HG02870 (cell line): ENCODE results near the gene ABCA12.

ENCODE experiments used
- ATAC-seq: cut with Tn5 transposase; IDR thresholded peaks from one replicate; pipeline ENCODE4 v1.9.1; 2021; ENCODE audit warnings: mild to moderate bottlenecking, moderate library complexity; ENCODE audit not compliant: unreplicated experiment

The ABCA12 gene

GRCh38 chr2:215052404-215052803, 86.0 kb downstream of the ABCA12 start:
- no peak for ATAC-seq

- no peak for ATAC-seq
These were observed 89.1 kb downstream of the ABCA12 start for GRCh38 chr2:215049341-215049740.

- no peak for ATAC-seq
These were observed 100.0 kb downstream of the ABCA12 start for GRCh38 chr2:215038421-215038820.

- ATAC-seq = no peak
These were observed 102.1 kb downstream of the ABCA12 start for GRCh38 chr2:215036314-215036713.

- ATAC-seq = no peak
These were observed 104.3 kb downstream of the ABCA12 start for GRCh38 chr2:215034154-215034553.

GRCh38 chr2:215032153-215032552, 106.3 kb downstream of the ABCA12 start:
- ATAC-seq = peak; percentile 62

GRCh38 chr2:215031321-215031720, 107.1 kb downstream of the ABCA12 start:
- no peak for ATAC-seq

- ATAC-seq = no peak
These were observed 108.5 kb downstream of the ABCA12 start for GRCh38 chr2:215029936-215030335.

- ATAC-seq = no peak
These were observed 110.2 kb downstream of the ABCA12 start for GRCh38 chr2:215028231-215028630.

GRCh38 chr2:215027779-215028178, 110.6 kb downstream of the ABCA12 start:
- ATAC-seq = no peak

- ATAC-seq = no peak
These were observed 115.5 kb downstream of the ABCA12 start for GRCh38 chr2:215022910-215023309.

- no peak for ATAC-seq
These were observed 116.0 kb downstream of the ABCA12 start for GRCh38 chr2:215022418-215022817.

GRCh38 chr2:215020283-215020682, 118.1 kb downstream of the ABCA12 start:
- peak; percentile 59 for ATAC-seq

- ATAC-seq = peak; percentile 45
These were observed 118.8 kb downstream of the ABCA12 start for GRCh38 chr2:215019521-215020145.

GRCh38 chr2:215019085-215019484, 119.3 kb downstream of the ABCA12 start:
- ATAC-seq = peak; percentile 56

- ATAC-seq = no peak
These were observed 123.0 kb downstream of the ABCA12 start for GRCh38 chr2:215015421-215015820.

- ATAC-seq = no peak
These were observed 128.0 kb downstream of the ABCA12 start for GRCh38 chr2:215010390-215010789.

- no peak for ATAC-seq
These were observed 135.4 kb downstream of the ABCA12 start for GRCh38 chr2:215003001-215003400.

- ATAC-seq = no peak
These were observed 135.9 kb downstream of the ABCA12 start for GRCh38 chr2:215002500-215002899.

- ATAC-seq = no peak
These were observed 137.7 kb downstream of the ABCA12 start for GRCh38 chr2:215000721-215001120.

- peak; percentile 97 for ATAC-seq
These were observed 142.3 kb downstream of the ABCA12 start for GRCh38 chr2:214995926-214996670.

GRCh38 chr2:214995409-214995808, 143.0 kb downstream of the ABCA12 start:
- ATAC-seq = peak; percentile 26
